ENCODE results near the gene XPNPEP3. TPM values are rescaled to one million over a fixed set of nuclear protein-coding genes. Genes with fewer than 3 reads are reported as not detected.
"Not testable (repeated sequence)": the region's sequence is repeated elsewhere in the genome, so short reads cannot be mapped to it uniquely, and the experiment has no call there.

The XPNPEP3 gene
- total RNA-seq, 3 donors from 2014 or later = 11.5 to 13.8 (median 12.0) TPM

DNA sequence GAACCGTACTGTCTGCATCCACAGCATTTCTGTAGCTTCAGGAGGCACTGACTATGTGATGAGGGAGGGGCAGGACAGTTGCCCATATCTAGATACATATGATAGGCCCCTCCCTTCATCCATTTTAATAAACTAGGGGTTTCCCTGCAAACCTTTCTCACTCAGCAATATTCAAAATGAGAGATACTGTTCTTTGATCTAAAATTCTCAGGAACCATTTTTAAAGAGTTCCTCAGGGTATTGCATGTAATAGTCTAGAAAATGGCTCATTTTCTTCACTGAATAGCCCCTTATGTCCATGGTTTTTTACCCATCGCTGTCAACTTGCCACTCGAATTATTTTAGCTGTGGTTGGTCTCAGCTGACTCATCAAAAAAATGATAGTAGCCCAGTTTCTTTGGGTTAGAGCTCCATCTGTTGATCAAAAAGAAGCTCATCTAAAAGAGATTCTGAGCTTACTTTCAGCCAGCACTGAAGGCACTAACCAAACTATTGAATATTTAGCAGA lies 42.0 kb downstream of the XPNPEP3 start:
- Histone ChIP-seq H3K27ac (no peak overlapping the region), H3K4me1 (no peaks in the 10 kb centered on the region), H3K27me3 (no peaks in the 10 kb centered on the region), H3K9me3 (no peaks in the 10 kb centered on the region), H3K36me3 (no peaks in the 10 kb centered on the region), H3K4me3 (no peak overlapping the region)
- intact Hi-C loops (cut with DNase I; ENCODE audit: low total_unique reads) = no loop called here
- no peak for DNase-seq (ENCODE audit: low spot score in 2 of 2)
- TF ChIP-seq POLR2AphosphoS5 (IDR thresholded peaks at IDR 0.05) = no peak
- TF ChIP-seq, protein P1, sequence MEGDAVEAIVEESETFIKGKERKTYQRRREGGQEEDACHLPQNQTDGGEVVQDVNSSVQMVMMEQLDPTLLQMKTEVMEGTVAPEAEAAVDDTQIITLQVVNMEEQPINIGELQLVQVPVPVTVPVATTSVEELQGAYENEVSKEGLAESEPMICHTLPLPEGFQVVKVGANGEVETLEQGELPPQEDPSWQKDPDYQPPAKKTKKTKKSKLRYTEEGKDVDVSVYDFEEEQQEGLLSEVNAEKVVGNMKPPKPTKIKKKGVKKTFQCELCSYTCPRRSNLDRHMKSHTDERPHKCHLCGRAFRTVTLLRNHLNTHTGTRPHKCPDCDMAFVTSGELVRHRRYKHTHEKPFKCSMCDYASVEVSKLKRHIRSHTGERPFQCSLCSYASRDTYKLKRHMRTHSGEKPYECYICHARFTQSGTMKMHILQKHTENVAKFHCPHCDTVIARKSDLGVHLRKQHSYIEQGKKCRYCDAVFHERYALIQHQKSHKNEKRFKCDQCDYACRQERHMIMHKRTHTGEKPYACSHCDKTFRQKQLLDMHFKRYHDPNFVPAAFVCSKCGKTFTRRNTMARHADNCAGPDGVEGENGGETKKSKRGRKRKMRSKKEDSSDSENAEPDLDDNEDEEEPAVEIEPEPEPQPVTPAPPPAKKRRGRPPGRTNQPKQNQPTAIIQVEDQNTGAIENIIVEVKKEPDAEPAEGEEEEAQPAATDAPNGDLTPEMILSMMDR (IDR thresholded peaks at IDR 0.05) = peak in 2 of 3 donors; percentile 25 to 31

DNA sequence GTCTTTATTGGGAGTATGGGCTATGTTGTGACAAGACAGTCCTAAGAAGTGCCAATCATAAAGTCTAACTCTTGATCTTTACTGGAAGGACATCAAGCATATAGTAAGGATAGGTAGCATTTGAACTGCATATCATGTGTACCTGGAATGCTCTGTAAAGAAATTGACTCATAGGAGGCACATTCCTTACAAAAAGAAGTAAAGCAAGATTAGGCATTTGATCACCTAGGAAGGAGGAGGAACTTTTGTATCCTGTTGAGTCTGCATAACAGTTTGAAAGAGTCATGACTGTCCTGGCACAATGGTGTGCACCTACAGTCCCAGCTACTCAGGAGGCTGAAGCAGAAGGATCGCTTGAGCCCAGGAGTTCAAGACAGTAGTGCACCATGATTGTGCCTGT lies 47.2 kb downstream of the XPNPEP3 start:
- H3K27me3 ChIP-seq = no peaks in the 10 kb centered on the region
- intact Hi-C loops (cut with DNase I; ENCODE audit: low total_unique reads) = no loop called here
- TF ChIP-seq, protein P1 (IDR thresholded peaks at IDR 0.05) = no peak
- TF ChIP-seq POLR2A (IDR thresholded peaks at IDR 0.05) = no peak
- no peak for TF ChIP-seq POLR2AphosphoS5 (IDR thresholded peaks at IDR 0.05)
- H3K4me1 ChIP-seq = no peaks in the 10 kb centered on the region
- H3K27ac ChIP-seq = no peak overlapping the region
- H3K36me3 ChIP-seq = peaks cover 4% of the 10 kb centered on the region
- no peak overlapping the region for H3K4me3 ChIP-seq
- no peaks in the 10 kb centered on the region for H3K9me3 ChIP-seq
- DNase-seq (ENCODE audit: low spot score in 2 of 2) = no peak

DNA sequence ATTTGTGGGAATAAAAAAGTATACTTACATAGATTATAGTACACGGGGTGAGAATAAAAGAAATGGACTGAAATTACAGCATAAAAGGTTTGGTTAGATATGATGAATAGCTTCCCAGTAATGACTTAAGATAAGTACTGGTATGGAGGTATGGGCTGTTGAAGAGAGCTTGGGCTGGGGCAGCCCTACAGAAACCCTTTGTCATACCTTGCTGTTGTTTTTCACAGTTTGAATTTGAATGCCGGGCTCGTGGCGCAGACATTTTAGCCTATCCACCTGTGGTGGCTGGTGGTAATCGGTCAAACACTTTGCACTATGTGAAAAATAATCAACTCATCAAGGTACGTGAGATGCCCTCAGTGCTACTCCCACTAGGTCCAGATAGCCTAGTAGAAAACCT lies 51.9 kb downstream of the XPNPEP3 start:
- Histone ChIP-seq H3K4me3 (no peak overlapping the region), H3K9me3 (no peaks in the 10 kb centered on the region), H3K27ac (no peak overlapping the region), H3K27me3 (no peaks in the 10 kb centered on the region), H3K4me1 (no peaks in the 10 kb centered on the region), H3K36me3 (peaks cover 8% of the 10 kb centered on the region)
- TF ChIP-seq POLR2AphosphoS5 (IDR thresholded peaks at IDR 0.05) (no peak), POLR2A (IDR thresholded peaks at IDR 0.05) (no peak)
- TF ChIP-seq, protein P1 (IDR thresholded peaks at IDR 0.05) = no peak
- DNase-seq (ENCODE audit: low spot score in 2 of 2) = no peak
- intact Hi-C loops (cut with DNase I; ENCODE audit: low total_unique reads) = no loop called here

DNA sequence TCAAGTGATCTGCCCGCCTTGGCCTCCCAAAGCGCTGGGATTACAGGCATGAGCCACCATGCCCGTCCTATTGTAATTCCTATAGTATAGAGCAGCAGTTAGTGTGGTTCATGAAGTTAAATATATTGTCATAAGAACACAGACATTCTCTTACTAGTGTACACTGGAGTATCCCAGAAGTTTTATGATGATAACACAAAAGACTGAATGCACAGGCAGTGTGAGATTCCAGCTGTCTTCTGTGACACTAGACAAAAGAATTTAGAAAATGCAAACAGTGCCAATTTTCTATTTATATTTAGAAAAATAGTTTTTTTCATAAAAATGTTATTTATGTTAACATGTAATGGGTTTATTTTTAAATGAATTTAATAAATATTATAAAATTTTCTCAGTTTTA lies 54.8 kb downstream of the XPNPEP3 start:
- no peak overlapping the region for H3K4me3 ChIP-seq
- H3K27me3 ChIP-seq = no peaks in the 10 kb centered on the region
- no peaks in the 10 kb centered on the region for H3K4me1 ChIP-seq
- peaks cover 8% of the 10 kb centered on the region for H3K36me3 ChIP-seq
- no peak for DNase-seq (ENCODE audit: low spot score in 2 of 2)
- intact Hi-C loops (cut with DNase I; ENCODE audit: low total_unique reads) = loop anchor here (10.0 kb wide), 1 partner anchor 423 kb away; no protein-coding TSS in a partner anchor
- no peaks in the 10 kb centered on the region for H3K9me3 ChIP-seq
- TF ChIP-seq POLR2AphosphoS5 (IDR thresholded peaks at IDR 0.05) (no peak), POLR2A (IDR thresholded peaks at IDR 0.05) (no peak)
- TF ChIP-seq, protein P1 (IDR thresholded peaks at IDR 0.05) = no peak
- no peak overlapping the region for H3K27ac ChIP-seq

DNA sequence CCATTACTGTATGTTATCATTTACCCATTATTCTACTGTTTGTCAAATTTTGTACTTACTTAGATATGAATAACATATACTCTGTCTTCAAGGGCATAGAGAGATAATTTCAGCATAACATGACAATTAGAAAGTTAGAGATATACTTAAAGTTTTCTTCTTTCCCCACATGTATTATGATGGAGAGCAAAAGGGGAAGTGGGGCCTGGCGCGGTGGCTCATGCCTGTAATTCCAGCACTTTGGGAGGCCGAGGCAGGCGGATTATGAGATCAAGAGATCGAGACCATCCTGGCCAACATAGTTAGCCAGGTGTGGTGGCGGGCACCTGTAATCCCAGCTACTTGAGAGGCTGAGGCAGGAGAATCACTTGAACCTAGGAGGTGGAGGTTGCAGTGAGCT lies 56.0 kb downstream of the XPNPEP3 start:
- not testable (repeated sequence) for H3K4me1 ChIP-seq; H3K27ac ChIP-seq; H3K9me3 ChIP-seq; DNase-seq (ENCODE audit: low spot score in 2 of 2); H3K36me3 ChIP-seq; H3K27me3 ChIP-seq; H3K4me3 ChIP-seq
- intact Hi-C loops (cut with DNase I; ENCODE audit: low total_unique reads) = loop anchor here (10.0 kb wide), 1 partner anchor 422 kb away; no protein-coding TSS in a partner anchor

DNA sequence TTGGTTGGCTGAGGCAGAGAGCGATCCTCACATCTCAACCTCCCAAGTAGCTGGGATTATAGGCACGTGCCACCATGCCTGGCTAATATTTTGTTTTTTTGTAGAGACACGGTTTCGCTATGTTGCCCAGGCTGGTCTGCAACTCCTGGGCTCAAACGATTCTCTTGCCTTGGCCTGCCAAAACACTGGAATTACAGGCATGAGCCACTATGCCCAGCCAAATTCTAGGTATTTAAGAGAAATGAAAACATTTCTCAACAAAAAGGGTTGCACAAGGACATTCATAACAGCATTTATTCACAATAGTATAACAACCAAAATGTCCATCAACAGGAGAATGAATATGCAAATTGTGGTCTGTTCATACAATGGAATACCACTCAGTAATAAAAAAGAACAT lies 62.5 kb downstream of the XPNPEP3 start:
- peak in 1 of 2 donors; percentile 19 for DNase-seq (ENCODE audit: low spot score in 2 of 2)
- peak overlapping the region in 1 of 2 donors; percentile 71 for H3K27ac ChIP-seq

More for the DNA sequence above, 62.5 kb downstream of the XPNPEP3 start:
- intact Hi-C loops (cut with DNase I; ENCODE audit: low total_unique reads) = loop anchor here (10.0 kb wide), 1 partner anchor 415 kb away; no protein-coding TSS in a partner anchor
- Histone ChIP-seq H3K4me3 (no peak overlapping the region), H3K4me1 (no peaks in the 10 kb centered on the region), H3K27me3 (no peaks in the 10 kb centered on the region), H3K36me3 (no peaks in the 10 kb centered on the region), H3K9me3 (no peaks in the 10 kb centered on the region)
- TF ChIP-seq POLR2A (IDR thresholded peaks at IDR 0.05) = no peak
- TF ChIP-seq POLR2AphosphoS5 (IDR thresholded peaks at IDR 0.05) = no peak
- TF ChIP-seq, protein P1 (IDR thresholded peaks at IDR 0.05) = no peak
